GM12872 (cell line): ENCODE measurements around the gene FSTL4.

Source experiments
- CTCF ChIP-seq: IDR thresholded peaks from 3 replicates; pipeline ENCODE4 v1.5.1; 2011; ENCODE audit warnings: low read depth, mild to moderate bottlenecking, low read length, moderate library complexity; ENCODE audit not compliant: insufficient read depth

FSTL4 gene

GRCh38 chr5:133644000-133644865 is 31.9 kb upstream of the FSTL4 start:
- TF ChIP-seq CTCF = no peak

GRCh38 chr5:133643365-133643764 is 31.0 kb upstream of the FSTL4 start:
- no peak for TF ChIP-seq CTCF

GRCh38 chr5:133642153-133642722 is 29.9 kb upstream of the FSTL4 start:
- no peak for TF ChIP-seq CTCF

GRCh38 chr5:133641683-133642082 is 29.3 kb upstream of the FSTL4 start:
- TF ChIP-seq CTCF = no peak

- TF ChIP-seq CTCF = no peak
These were observed 27.6 kb upstream of the FSTL4 start for GRCh38 chr5:133639850-133640528.

GRCh38 chr5:133638436-133638835 is 26.1 kb upstream of the FSTL4 start:
- TF ChIP-seq CTCF = no peak

GRCh38 chr5:133637206-133637605 is 24.9 kb upstream of the FSTL4 start:
- TF ChIP-seq CTCF = no peak
